GM20431 (cell line): ENCODE measurements around the gene SMG1.
"Not testable (repeated sequence)": the region's sequence is repeated elsewhere in the genome, so short reads cannot be mapped to it uniquely, and the experiment has no call there.

ENCODE experiments used
- in situ Hi-C: fragments of 300-500 bp; cut with MseI, MboI; formaldehyde crosslinking; loops from one replicate; pipeline ENCODE4 v1.15.0; 2020; ENCODE audit warnings: low sequenced_read_pairs; ENCODE audit not compliant: unreplicated experiment

SMG1 gene

GRCh38 chr16:18780460-18781026 is 145.7 kb downstream of the SMG1 start:
- in situ Hi-C loops = not testable (repeated sequence)

DNA sequence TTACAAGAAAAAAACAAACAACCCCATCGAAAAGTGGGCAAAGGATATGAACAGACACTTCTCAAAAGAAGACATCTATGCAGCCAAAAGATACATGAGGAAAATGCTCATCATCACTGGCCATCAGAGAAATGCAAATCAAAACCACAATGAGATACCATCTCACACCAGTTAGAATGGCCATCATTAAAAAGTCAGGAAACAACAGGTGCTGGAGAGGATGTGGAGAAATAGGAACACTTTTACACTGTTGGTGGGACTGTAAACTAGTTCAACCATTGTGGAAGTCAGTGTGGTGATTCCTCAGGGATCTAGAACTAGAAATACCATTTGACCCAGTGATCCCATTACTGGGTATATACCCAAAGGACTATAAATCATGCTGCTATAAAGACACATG is 148.5 kb downstream of the SMG1 start:
- in situ Hi-C loops = not testable (repeated sequence)

DNA sequence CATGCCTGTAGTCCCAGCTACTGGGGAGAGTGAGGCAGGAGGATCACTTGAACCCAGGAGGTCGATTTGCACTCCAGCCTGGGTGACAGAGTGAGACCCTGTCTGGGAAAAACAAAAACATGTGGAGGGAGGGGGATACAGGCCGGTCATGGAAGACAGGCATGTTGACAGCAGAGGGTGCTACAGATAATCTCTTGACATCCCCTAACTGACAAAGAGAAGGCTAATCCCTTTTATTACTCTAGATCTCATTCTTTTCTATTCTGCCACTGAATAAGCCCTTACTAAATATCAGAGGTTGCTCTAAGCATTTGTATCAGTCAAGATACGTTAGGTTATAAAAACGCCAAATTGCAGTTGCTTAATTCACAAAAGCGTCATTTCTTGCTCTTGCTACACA is 149.9 kb downstream of the SMG1 start:
- in situ Hi-C loops = not testable (repeated sequence)

DNA sequence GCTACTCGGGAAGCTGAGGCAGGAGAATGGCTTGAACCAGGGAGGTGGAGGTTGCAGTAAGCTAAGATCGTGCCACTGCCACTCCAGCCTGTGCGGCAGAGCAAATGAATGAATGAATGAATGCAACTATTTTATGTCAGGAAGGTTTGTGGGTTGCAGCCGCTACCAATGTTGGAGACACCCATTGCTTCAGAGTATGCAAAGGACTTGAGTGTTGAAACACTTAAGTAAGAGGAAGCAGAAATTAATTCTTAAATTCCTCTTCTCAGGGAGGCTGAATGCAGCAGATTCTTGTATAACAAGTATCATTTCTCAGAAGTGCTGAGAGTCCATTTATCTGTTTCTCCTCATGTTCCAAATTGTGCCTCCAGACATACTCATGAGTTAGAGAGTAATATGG is 151.6 kb downstream of the SMG1 start:
- in situ Hi-C loops = not testable (repeated sequence)

GRCh38 chr16:18772171-18772570 is 154.0 kb downstream of the SMG1 start:
- in situ Hi-C loops = not testable (repeated sequence)

DNA sequence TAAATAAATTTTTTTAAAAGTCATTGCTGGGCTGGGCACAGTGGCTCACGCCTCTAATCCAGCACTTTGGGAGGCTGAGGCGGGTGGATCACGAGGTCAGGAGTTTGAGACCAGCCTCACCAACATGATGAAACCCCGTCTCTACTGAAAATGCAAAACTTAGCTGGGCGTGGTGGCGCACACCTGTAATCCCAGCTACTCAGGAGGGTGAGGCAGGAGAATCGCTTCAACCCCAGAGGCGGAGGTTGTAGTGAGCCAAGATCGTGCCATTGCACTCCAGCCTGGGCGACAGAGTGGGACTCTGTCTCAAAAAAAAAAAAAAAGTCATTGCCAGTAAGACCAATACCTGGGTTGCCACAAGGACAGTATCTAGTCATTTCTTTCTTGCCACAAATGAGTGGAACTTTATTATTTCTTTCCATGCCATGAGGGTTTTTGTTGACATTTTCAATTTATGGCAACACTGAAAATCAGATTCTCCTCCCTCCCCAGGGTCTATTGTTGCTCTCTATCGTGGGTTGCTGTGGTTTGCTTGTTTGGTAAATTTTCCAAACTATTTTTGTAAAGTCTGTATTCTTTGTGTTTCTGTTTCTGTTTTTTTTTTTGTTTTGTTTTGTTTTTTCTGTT is 155.8 kb downstream of the SMG1 start:
- in situ Hi-C loops = not testable (repeated sequence)

- in situ Hi-C loops = not testable (repeated sequence)
These were observed 159.0 kb downstream of the SMG1 start for GRCh38 chr16:18767217-18767616.

DNA sequence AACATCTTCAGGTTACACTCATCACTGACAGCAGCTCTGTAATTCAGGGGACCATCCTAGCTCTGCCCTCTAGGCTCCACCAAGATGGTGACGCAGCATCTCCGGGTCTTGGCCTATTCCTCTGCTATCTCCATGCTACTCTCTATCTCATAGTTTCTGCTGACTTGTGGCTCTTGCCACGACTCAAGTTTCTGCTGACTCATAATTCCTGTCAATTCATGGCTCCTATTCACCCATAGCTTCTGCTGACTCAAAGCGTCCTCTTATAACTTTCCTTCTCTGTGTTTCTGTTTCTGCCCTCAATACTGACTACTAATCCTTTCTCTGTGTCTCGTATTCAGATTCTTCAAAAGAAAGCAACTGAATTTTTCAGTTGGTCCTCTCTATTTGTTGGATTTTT is 163.5 kb downstream of the SMG1 start:
- in situ Hi-C loops = not testable (repeated sequence)

- in situ Hi-C loops = not testable (repeated sequence)
These were observed 166.3 kb downstream of the SMG1 start for GRCh38 chr16:18759598-18760520.

GRCh38 chr16:18757960-18758660 is 168.1 kb downstream of the SMG1 start:
- in situ Hi-C loops = not testable (repeated sequence)

- in situ Hi-C loops = not testable (repeated sequence)
These were observed 169.6 kb downstream of the SMG1 start for GRCh38 chr16:18756639-18757038.
